Epithelial cell of esophagus (primary cell): ENCODE results near the gene ZNF444.
"Not testable (repeated sequence)": the region's sequence is repeated elsewhere in the genome, so short reads cannot be mapped to it uniquely, and the experiment has no call there.

Source experiments
- DNase-seq: peaks from one replicate; pipeline ENCODE4 v3.0.0; 2010; ENCODE audit warnings: low read depth
- H3K4me3 ChIP-seq: 2 replicates; pipeline ENCODE4 v1.5.1; 2011; ENCODE audit warnings: mild to moderate bottlenecking, low read length, control low read depth
- TF ChIP-seq, protein P1 (sequence below): IDR thresholded peaks from 2 replicates; pipeline ENCODE4 v1.5.1; 2011; ENCODE audit warnings: low read depth, mild to moderate bottlenecking, low read length, control low read depth, inconsistent platforms; ENCODE audit not compliant: insufficient read depth; ENCODE audit errors: missing control alignments

Gene ZNF444

GRCh38 chr19:56191711-56192110, 50.6 kb downstream of the ZNF444 start:
- no peak overlapping the region for H3K4me3 ChIP-seq
- TF ChIP-seq, protein P1, sequence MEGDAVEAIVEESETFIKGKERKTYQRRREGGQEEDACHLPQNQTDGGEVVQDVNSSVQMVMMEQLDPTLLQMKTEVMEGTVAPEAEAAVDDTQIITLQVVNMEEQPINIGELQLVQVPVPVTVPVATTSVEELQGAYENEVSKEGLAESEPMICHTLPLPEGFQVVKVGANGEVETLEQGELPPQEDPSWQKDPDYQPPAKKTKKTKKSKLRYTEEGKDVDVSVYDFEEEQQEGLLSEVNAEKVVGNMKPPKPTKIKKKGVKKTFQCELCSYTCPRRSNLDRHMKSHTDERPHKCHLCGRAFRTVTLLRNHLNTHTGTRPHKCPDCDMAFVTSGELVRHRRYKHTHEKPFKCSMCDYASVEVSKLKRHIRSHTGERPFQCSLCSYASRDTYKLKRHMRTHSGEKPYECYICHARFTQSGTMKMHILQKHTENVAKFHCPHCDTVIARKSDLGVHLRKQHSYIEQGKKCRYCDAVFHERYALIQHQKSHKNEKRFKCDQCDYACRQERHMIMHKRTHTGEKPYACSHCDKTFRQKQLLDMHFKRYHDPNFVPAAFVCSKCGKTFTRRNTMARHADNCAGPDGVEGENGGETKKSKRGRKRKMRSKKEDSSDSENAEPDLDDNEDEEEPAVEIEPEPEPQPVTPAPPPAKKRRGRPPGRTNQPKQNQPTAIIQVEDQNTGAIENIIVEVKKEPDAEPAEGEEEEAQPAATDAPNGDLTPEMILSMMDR: no peak
- no peak for DNase-seq

- no peak for DNase-seq
- TF ChIP-seq, protein P1: no peak
- no peak overlapping the region for H3K4me3 ChIP-seq
These were observed 53.0 kb downstream of the ZNF444 start for GRCh38 chr19:56193981-56194640.

GRCh38 chr19:56197646-56198045, 56.6 kb downstream of the ZNF444 start, which contains the start of gene ZSCAN5B:
Gene ZSCAN5B, minus strand, starts transcription at chr19:56197783. Its CDS starts 4,731 bp downstream, at chr19:56193052.
- not testable (repeated sequence) for DNase-seq

GRCh38 chr19:56199687-56200086, 58.6 kb downstream of the ZNF444 start:
- no peak for DNase-seq
- H3K4me3 ChIP-seq: no peak overlapping the region
- TF ChIP-seq, protein P1: no peak

More at GRCh38 chr19:56197646-56198045, 56.6 kb downstream of the ZNF444 start, which contains the start of gene ZSCAN5B:
- H3K4me3 ChIP-seq: not testable (repeated sequence)

DNA sequence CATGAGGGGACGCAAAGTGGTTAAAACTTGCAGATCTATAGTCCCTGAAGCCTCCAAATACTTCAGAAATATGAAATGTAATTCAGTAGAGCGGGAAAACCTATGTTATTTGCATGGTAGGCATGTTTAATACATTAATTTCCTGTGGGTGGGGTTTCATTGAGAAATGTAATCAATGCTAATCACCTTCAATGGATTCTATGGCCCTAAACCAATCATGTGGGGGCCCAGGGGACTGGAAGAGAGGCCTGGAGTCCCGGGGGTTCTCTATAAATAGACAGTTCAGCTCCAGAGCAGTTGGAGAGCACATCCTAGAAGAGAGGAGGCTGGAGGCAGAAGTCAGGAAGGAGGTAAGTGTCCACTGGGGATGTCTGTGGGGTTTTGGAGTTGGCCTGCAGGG, 60.9 kb downstream of the ZNF444 start, which contains the start of gene ZSCAN5C:
ZSCAN5C (plus strand) TSS at position 301 of the 400 bp plus-strand sequence. CDS start 3,641 bp downstream, outside the sequence.
- TF ChIP-seq, protein P1: no peak
- no peak within 1 kb of the TSS for H3K4me3 ChIP-seq
- no peak for DNase-seq

DNA sequence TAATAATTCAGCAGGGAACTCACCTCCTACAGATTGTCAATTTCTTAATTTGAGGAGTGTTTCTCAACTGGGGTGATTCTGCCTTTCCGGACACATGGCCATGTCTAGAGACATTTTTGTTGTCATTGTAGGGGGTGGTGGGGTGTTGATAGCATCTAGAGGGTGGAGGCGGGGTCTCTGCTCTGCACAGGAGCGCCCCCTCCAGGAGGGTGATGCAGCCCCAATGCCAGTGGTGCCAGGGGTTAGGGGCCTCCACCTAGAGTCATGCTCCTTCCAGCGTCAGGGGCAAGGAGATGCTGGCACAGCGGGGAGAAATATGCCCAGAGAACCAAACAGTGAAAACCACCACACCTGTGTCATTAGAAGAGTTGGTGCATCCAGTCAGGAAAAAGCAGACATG, 66.5 kb downstream of the ZNF444 start:
- H3K4me3 ChIP-seq, DNase-seq: not testable (repeated sequence)

DNA sequence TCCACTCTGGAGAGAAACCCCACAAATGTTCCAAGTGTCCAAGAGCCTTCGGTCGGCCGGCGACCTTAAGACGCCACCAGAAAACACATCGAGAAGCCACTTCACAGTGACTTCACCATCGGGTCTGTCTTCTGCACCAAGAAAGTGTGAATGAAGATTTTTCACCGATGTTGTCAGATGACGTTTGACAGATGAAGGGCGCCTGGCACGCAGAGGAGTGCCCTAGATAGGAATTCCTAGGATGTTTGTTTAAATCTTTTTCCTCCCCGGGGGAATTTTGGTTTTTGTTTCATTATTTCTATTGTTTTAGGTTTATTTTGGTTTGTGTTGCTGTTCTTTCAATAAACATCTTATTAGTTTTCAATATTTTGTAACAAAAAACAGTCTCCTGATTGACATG, 68.0 kb downstream of the ZNF444 start:
- TF ChIP-seq, protein P1: no peak
- no peak overlapping the region for H3K4me3 ChIP-seq
- no peak for DNase-seq

GRCh38 chr19:56210036-56210435, 68.9 kb downstream of the ZNF444 start:
- DNase-seq, H3K4me3 ChIP-seq: not testable (repeated sequence)
